Spleen (tissue), 11 donors: ENCODE results near the gene RELA. TPM values are rescaled to one million over a fixed set of nuclear protein-coding genes. Genes with fewer than 3 reads are reported as not detected.

Experiments used
- DNase-seq: peaks from one replicate; pipeline ENCODE4 v3.0.0-alpha.2; 2020
- H3K27ac ChIP-seq, 8 donors: fragments of 200-600 bp; sonication (generic) in 7 of 8; 1 replicate in 4 of 8; 2 replicates in 4 of 8; pipeline versions ENCODE4 v1.5.0 to v1.8.0; 2016 to 2021; ENCODE audit warnings: inconsistent platforms in 4 of 8, mild to moderate bottlenecking in 4 of 8, moderate library complexity in 1 of 8
- H3K27me3 ChIP-seq, 7 donors: fragments of 200-600 bp; sonication (generic) in 6 of 7; replicated peaks in 1 of 7; 1 replicate in 4 of 7; 2 replicates in 3 of 7; pipeline versions ENCODE4 v1.5.0 to v1.8.0; 2016 to 2021; ENCODE audit warnings: inconsistent platforms in 3 of 7, mild to moderate bottlenecking in 1 of 7
- H3K36me3 ChIP-seq, 6 donors: fragments of 200-600 bp; sonication (generic) in 5 of 6; 1 replicate in 4 of 6; 2 replicates in 2 of 6; pipeline versions ENCODE4 v1.5.0 to v1.8.0; 2016 to 2021; ENCODE audit warnings: inconsistent platforms in 2 of 6
- H3K4me1 ChIP-seq, 6 donors: fragments of 200-600 bp; sonication (generic) in 5 of 6; 1 replicate in 3 of 6; 2 replicates in 3 of 6; pipeline versions ENCODE4 v1.5.0 to v1.8.0; 2016 to 2021; ENCODE audit warnings: inconsistent platforms in 3 of 6
- H3K4me3 ChIP-seq, 8 donors: fragments of 200-600 bp; sonication (generic) in 7 of 8; 1 replicate in 4 of 8; 2 replicates in 4 of 8; pipeline versions ENCODE4 v1.5.0 to v1.8.0; 2016 to 2021; ENCODE audit warnings: inconsistent platforms in 4 of 8, mild to moderate bottlenecking in 4 of 8, moderate library complexity in 2 of 8
- H3K9me3 ChIP-seq, 8 donors: fragments of 200-600 bp; sonication (generic) in 7 of 8; 1 replicate in 4 of 8; 2 replicates in 4 of 8; pipeline versions ENCODE4 v1.5.0 to v1.8.0; 2016 to 2021; ENCODE audit warnings: inconsistent platforms in 4 of 8
- CTCF ChIP-seq, 11 experiments: fragments of 200-600 bp in 7 of 11; fragments of 450-650 bp in 4 of 11; sonication (generic) in 4 of 11; IDR thresholded peaks in 8 of 11; conservative IDR thresholded peaks in 3 of 11; 1 replicate in 7 of 11; 2 replicates in 4 of 11; pipeline versions ENCODE4 v1.4.0 to v1.8.0; 2016 to 2021; ENCODE audit warnings: antibody characterized with exemption in 11 of 11, inconsistent platforms in 4 of 11, mild to moderate bottlenecking in 1 of 11
- POLR2A ChIP-seq, 3 donors: fragments of 450-650 bp; IDR thresholded peaks; one replicate each; pipeline ENCODE4 v1.5.1; 2017; ENCODE audit warnings: antibody characterized with exemption in 3 of 3, mild to moderate bottlenecking in 1 of 3
- POLR2AphosphoS5 ChIP-seq, 3 donors: sonication (generic); formaldehyde crosslinking; IDR thresholded peaks; one replicate each; pipeline ENCODE4 v1.5.1; 2017; ENCODE audit warnings: antibody characterized with exemption in 3 of 3
- WGBS, 5 donors: extraction: QIAGEN DNeasy Blood & Tissue Kit in 3 of 5; methylation state at CpG; one replicate each; pipeline versions ENCODE4 v1.1.5 to v1.1.7; 2013 to 2018; 5-methylcytosine and 5-hydroxymethylcytosine counted together
- intact Hi-C: fragments of 100-400 bp; cut with DNase I; formaldehyde crosslinking; loops from one replicate; pipeline ENCODE4 v1.15.0; 2023; ENCODE audit warnings: low total_unique reads
- polyA plus RNA-seq, 3 donors: library from polyadenylated mRNA; stranded (reverse); fragments of 200-250 nt; gene quantifications; one replicate each; pipeline ENCODE4 v1.2.1, GENCODE V29; 2013
- total RNA-seq, 7 donors: library from RNA; depleted of rRNA in 3 of 7; stranded (reverse); fragments of >200 nt in 3 of 7; fragmentation: NEBNext Ultra II Directional in 4 of 7; extraction: Animal tissue kit (Norgen Biotek cat#: 25700) in 4 of 7; gene quantifications; one replicate each; pipeline versions ENCODE4 v1.1.0 to v1.2.1, GENCODE V29; 2016 to 2021
- donor health status: healthy with polysubstance abuse.
- donor health status: DM: no; HTN: no; CAD: no; lungs with moderate emphysema.
- donor health status: DM: no; HTN: no; CAD: no.
- donor health status: Bipolar disorder and iron deficiency.
- donor health status: healthy.
- donor health status: DM: no; HTN: no; CAD: no.
- donor health status: DM: yes; HTN: yes; CAD: no.

RELA gene
- total and polyA plus RNA-seq, 10 donors = 25.8 to 115 (median 69.5) TPM

- H3K9me3 ChIP-seq = no peaks in the 10 kb centered on the region
- TF ChIP-seq CTCF (IDR thresholded peaks at IDR 0.05 in 8 of 11, conservative IDR thresholded peaks at IDR 0.05 in 3 of 11) = no peak
- no peak for TF ChIP-seq POLR2AphosphoS5 (IDR thresholded peaks at IDR 0.05)
- no peak for TF ChIP-seq POLR2A (IDR thresholded peaks at IDR 0.05)
- peaks cover 0 to 36% (median 11%) of the 10 kb centered on the region in 6 donors for H3K4me1 ChIP-seq
- no peak overlapping the region for H3K4me3 ChIP-seq
- H3K27me3 ChIP-seq = no peaks in the 10 kb centered on the region
- DNase-seq = no peak
- WGBS, 5 donors = 80 to 93% (median 84%) methylated on average over 10 to 30 of the region's 30 CpGs
- intact Hi-C loops = loop anchor here (5.0 kb wide), 1 partner anchor 192 kb away; no protein-coding TSS in a partner anchor
- H3K27ac ChIP-seq = no peak overlapping the region
- H3K36me3 ChIP-seq = peaks cover 4 to 100% (median 97%) of the 10 kb centered on the region in 6 donors
Measured at GRCh38 chr11:65624931-65625627, 37.6 kb downstream of the RELA start.

GRCh38 chr11:65623852-65624616 is 38.7 kb downstream of the RELA start:
- H3K9me3 ChIP-seq = no peaks in the 10 kb centered on the region
- H3K27me3 ChIP-seq = no peaks in the 10 kb centered on the region
- DNase-seq = no peak
- peaks cover 0 to 47% (median 14%) of the 10 kb centered on the region in 6 donors for H3K4me1 ChIP-seq
- whole genome bisulfite sequencing, 5 donors = 91 to 97% (median 95%) methylated on average over 25 of the region's 25 CpGs
- TF ChIP-seq CTCF (IDR thresholded peaks at IDR 0.05 in 8 of 11, conservative IDR thresholded peaks at IDR 0.05 in 3 of 11) = no peak
- TF ChIP-seq POLR2AphosphoS5 (IDR thresholded peaks at IDR 0.05) = peak in 1 of 3 donors; percentile 45
- no peak for TF ChIP-seq POLR2A (IDR thresholded peaks at IDR 0.05)
- peaks cover 0 to 100% (median 97%) of the 10 kb centered on the region in 6 donors for H3K36me3 ChIP-seq
- intact Hi-C loops = no loop called here
- H3K4me3 ChIP-seq = no peak overlapping the region
- H3K27ac ChIP-seq = no peak overlapping the region

GRCh38 chr11:65623177-65623576 is 39.5 kb downstream of the RELA start:
- no peak for DNase-seq
- peaks cover 6 to 100% (median 97%) of the 10 kb centered on the region in 6 donors for H3K36me3 ChIP-seq
- peaks cover 0 to 55% (median 20%) of the 10 kb centered on the region in 6 donors for H3K4me1 ChIP-seq
- WGBS, 5 donors = 91 to 95% (median 94%) methylated on average over 12 to 14 of the region's 14 CpGs
- no peak overlapping the region for H3K4me3 ChIP-seq
- H3K9me3 ChIP-seq = no peaks in the 10 kb centered on the region
- intact Hi-C loops = no loop called here
- H3K27me3 ChIP-seq = no peaks in the 10 kb centered on the region
- no peak overlapping the region for H3K27ac ChIP-seq
- no peak for TF ChIP-seq CTCF (IDR thresholded peaks at IDR 0.05 in 8 of 11, conservative IDR thresholded peaks at IDR 0.05 in 3 of 11)
- peak in 1 of 3 donors; percentile 13 for TF ChIP-seq POLR2AphosphoS5 (IDR thresholded peaks at IDR 0.05)
- no peak for TF ChIP-seq POLR2A (IDR thresholded peaks at IDR 0.05)

- no peak overlapping the region for H3K4me3 ChIP-seq
- no peak for DNase-seq
- H3K27me3 ChIP-seq = no peaks in the 10 kb centered on the region
- H3K4me1 ChIP-seq = peaks cover 3 to 62% (median 29%) of the 10 kb centered on the region in 6 donors
- no peak overlapping the region for H3K27ac ChIP-seq
- TF ChIP-seq POLR2AphosphoS5 (IDR thresholded peaks at IDR 0.05) (no peak), POLR2A (IDR thresholded peaks at IDR 0.05) (no peak), CTCF (IDR thresholded peaks at IDR 0.05 in 8 of 11, conservative IDR thresholded peaks at IDR 0.05 in 3 of 11) (no peak)
- 90 to 98% (median 95%) methylated on average over 5 to 16 of the region's 16 CpGs for WGBS, 5 donors
- H3K36me3 ChIP-seq = peaks cover 10 to 100% (median 97%) of the 10 kb centered on the region in 6 donors
- intact Hi-C loops = no loop called here
- no peaks in the 10 kb centered on the region for H3K9me3 ChIP-seq
Measured at GRCh38 chr11:65622011-65622410, 40.7 kb downstream of the RELA start.
